ENCODE measurements around the gene LYRM4. TPM values are rescaled to one million over a fixed set of nuclear protein-coding genes. Genes with fewer than 3 reads are reported as not detected.
A peak's percentile ranks its signal among the peaks of the same experiment; 100 is the strongest.

LYRM4 gene
- total and polyA plus RNA-seq, 8 donors: 8.7 to 14.9 (median 12.6) TPM

GRCh38 chr6:5295623-5296022 is 34.9 kb upstream of the LYRM4 start:
- no peaks in the 10 kb centered on the region for H3K27me3 ChIP-seq
- H3K4me1 ChIP-seq: peaks cover 10 to 13% (median 11%) of the 10 kb centered on the region in 3 donors
- H3K9me3 ChIP-seq: no peaks in the 10 kb centered on the region
- TF ChIP-seq CTCF (IDR thresholded peaks at IDR 0.05): no peak
- intact Hi-C loops (cut with DNase I): no loop called here
- H3K36me3 ChIP-seq: no peaks in the 10 kb centered on the region
- no peak overlapping the region for H3K27ac ChIP-seq
- no peak for DNase-seq
- 92 to 93% methylated on average over 7 of the region's 7 CpGs for WGBS, 2 donors
- H3K4me3 ChIP-seq: no peak overlapping the region
- no peak for ATAC-seq
- FAIRE-seq: no peak

- intact Hi-C loops (cut with DNase I): no loop called here
- Histone ChIP-seq H3K4me3 (no peak overlapping the region), H3K9me3 (no peaks in the 10 kb centered on the region), H3K27ac (no peak overlapping the region), H3K27me3 (no peaks in the 10 kb centered on the region), H3K4me1 (peaks cover 10 to 13% (median 11%) of the 10 kb centered on the region in 3 donors), H3K36me3 (no peaks in the 10 kb centered on the region)
- no peak for FAIRE-seq
- ATAC-seq: no peak
- DNase-seq: no peak
- no peak for TF ChIP-seq CTCF (IDR thresholded peaks at IDR 0.05)
- WGBS, 2 donors: 87% methylated on average over 11 of the region's 11 CpGs
These were observed 33.9 kb upstream of the LYRM4 start for GRCh38 chr6:5294392-5295211.

- DNase-seq: peak in 1 of 6 donors; percentile 18
- intact Hi-C loops (cut with DNase I): no loop called here
These were observed 32.9 kb upstream of the LYRM4 start for GRCh38 chr6:5293692-5294091.

GRCh38 chr6:5292154-5292553 is 31.4 kb upstream of the LYRM4 start:
- 46 to 57% methylated on average over 1 of the region's 1 CpG for WGBS, 2 donors
- Histone ChIP-seq H3K27me3 (no peaks in the 10 kb centered on the region), H3K4me1 (peaks cover 10 to 13% (median 11%) of the 10 kb centered on the region in 3 donors), H3K36me3 (no peaks in the 10 kb centered on the region), H3K4me3 (no peak overlapping the region), H3K9me3 (no peaks in the 10 kb centered on the region), H3K27ac (no peak overlapping the region)
- no peak for ATAC-seq
- FAIRE-seq: no peak
- no peak for DNase-seq
- TF ChIP-seq CTCF (IDR thresholded peaks at IDR 0.05): no peak
- intact Hi-C loops (cut with DNase I): no loop called here

More at GRCh38 chr6:5293692-5294091, 32.9 kb upstream of the LYRM4 start:
- FAIRE-seq: no peak
- H3K36me3 ChIP-seq: no peaks in the 10 kb centered on the region
- no peaks in the 10 kb centered on the region for H3K9me3 ChIP-seq
- H3K4me1 ChIP-seq: peaks cover 10 to 13% (median 11%) of the 10 kb centered on the region in 3 donors
- H3K27ac ChIP-seq: no peak overlapping the region
- WGBS, 2 donors: 13 to 20% methylated on average over 2 of the region's 2 CpGs
- H3K4me3 ChIP-seq: no peak overlapping the region
- no peaks in the 10 kb centered on the region for H3K27me3 ChIP-seq
- peak; percentile 44 to 86 (median 72) for ATAC-seq
- TF ChIP-seq CTCF (IDR thresholded peaks at IDR 0.05): no peak

- DNase-seq: no peak
- Histone ChIP-seq H3K36me3 (no peaks in the 10 kb centered on the region), H3K4me1 (peaks cover 10 to 13% (median 11%) of the 10 kb centered on the region in 3 donors), H3K9me3 (no peaks in the 10 kb centered on the region), H3K27ac (no peak overlapping the region), H3K27me3 (no peaks in the 10 kb centered on the region), H3K4me3 (no peak overlapping the region)
- intact Hi-C loops (cut with DNase I): no loop called here
- no peak for TF ChIP-seq CTCF (IDR thresholded peaks at IDR 0.05)
- no peak for FAIRE-seq
- no peak for ATAC-seq
These were observed 29.8 kb upstream of the LYRM4 start for GRCh38 chr6:5290500-5290899.
